ENCODE measurements around the gene TUT7. TPM values are rescaled to one million over a fixed set of nuclear protein-coding genes. Genes with fewer than 3 reads are reported as not detected.

Gene TUT7
- total RNA-seq, 1 experiment from 2014 or later = 36.1 TPM

GRCh38 chr9:86277072-86277471 is 77.1 kb downstream of the TUT7 start:
- intact Hi-C loops (cut with micrococcal nuclease; ENCODE audit: unreplicated experiment) = no loop called here
- POLR2A ChIA-PET (ENCODE audit: unreplicated experiment) = interaction anchor here (0.7 kb wide), 1 partner anchor 1303 kb away, joined by 9 read pairs; no protein-coding TSS in a partner anchor

GRCh38 chr9:86275962-86276361 is 78.2 kb downstream of the TUT7 start:
- ChIA-PET POLR2A (ENCODE audit: unreplicated experiment) (no interaction called here), CTCF (no interaction called here)
- Histone ChIP-seq H3K9me3 (ENCODE audit: insufficient read depth, low read depth) (no peaks in the 10 kb centered on the region), H3F3A (ENCODE audit: insufficient read depth, low read depth) (no peaks in the 10 kb centered on the region), H3K27ac (no peak overlapping the region), H3K27me3 (ENCODE audit: insufficient read depth, low read depth) (no peaks in the 10 kb centered on the region), H4K20me1 (ENCODE audit: insufficient read depth) (peaks cover 30% of the 10 kb centered on the region), H3K4me2 (no peak overlapping the region), H3K4me1 (replicated peaks; ENCODE audit: insufficient read depth) (peaks cover 5% of the 10 kb centered on the region), H2AFZ (no peak overlapping the region), H3K36me3 (ENCODE audit: low read depth) (peaks cover 18% of the 10 kb centered on the region), H3K79me2 (ENCODE audit: low read depth) (peaks cover 42% of the 10 kb centered on the region), H3K9me2 (ENCODE audit: insufficient read depth) (no peaks in the 10 kb centered on the region), H3K4me3 (no peak overlapping the region)
- no peak for DNase-seq
- intact Hi-C loops (cut with micrococcal nuclease; ENCODE audit: unreplicated experiment) = no loop called here
- no TSS peak for BruUV-seq (replicated peaks)
- TF ChIP-seq EZH2 (IDR thresholded peaks at IDR 0.05; ENCODE audit: low read depth) (no peak), CTCF (conservative IDR thresholded peaks at IDR 0.05) (peak; percentile 34; the same call in 1 of the 2 replicates)

More at GRCh38 chr9:86277072-86277471, 77.1 kb downstream of the TUT7 start:
- H3K27ac ChIP-seq = no peak overlapping the region
- no peak for TF ChIP-seq EZH2 (IDR thresholded peaks at IDR 0.05; ENCODE audit: low read depth)
- TF ChIP-seq CTCF (conservative IDR thresholded peaks at IDR 0.05) = no peak
- no peaks in the 10 kb centered on the region for H3K9me3 ChIP-seq (ENCODE audit: insufficient read depth, low read depth)
- H3K9me2 ChIP-seq (ENCODE audit: insufficient read depth) = no peaks in the 10 kb centered on the region
- no peak overlapping the region for H3K4me3 ChIP-seq
- H4K20me1 ChIP-seq (ENCODE audit: insufficient read depth) = peaks cover 30% of the 10 kb centered on the region
- H3K4me1 ChIP-seq (replicated peaks; ENCODE audit: insufficient read depth) = peaks cover 9% of the 10 kb centered on the region
- no peak overlapping the region for H3K4me2 ChIP-seq
- H2AFZ ChIP-seq = no peak overlapping the region
- DNase-seq = no peak
- CTCF ChIA-PET = no interaction called here
- H3K79me2 ChIP-seq (ENCODE audit: low read depth) = peaks cover 51% of the 10 kb centered on the region
- H3F3A ChIP-seq (ENCODE audit: insufficient read depth, low read depth) = peaks cover 8% of the 10 kb centered on the region; the same call in 1 of the 2 replicates
- H3K36me3 ChIP-seq (ENCODE audit: low read depth) = peaks cover 7% of the 10 kb centered on the region
- H3K27me3 ChIP-seq (ENCODE audit: insufficient read depth, low read depth) = no peaks in the 10 kb centered on the region
- no TSS peak for BruUV-seq (replicated peaks)

- Histone ChIP-seq H3K79me2 (ENCODE audit: low read depth) (peaks cover 33% of the 10 kb centered on the region), H3K9me3 (ENCODE audit: insufficient read depth, low read depth) (no peaks in the 10 kb centered on the region), H2AFZ (no peak overlapping the region), H3K27ac (no peak overlapping the region), H3F3A (ENCODE audit: insufficient read depth, low read depth) (no peaks in the 10 kb centered on the region), H3K4me1 (replicated peaks; ENCODE audit: insufficient read depth) (no peaks in the 10 kb centered on the region), H3K27me3 (ENCODE audit: insufficient read depth, low read depth) (no peaks in the 10 kb centered on the region), H3K9me2 (ENCODE audit: insufficient read depth) (no peaks in the 10 kb centered on the region), H3K4me3 (no peak overlapping the region), H3K4me2 (no peak overlapping the region), H3K36me3 (ENCODE audit: low read depth) (peaks cover 18% of the 10 kb centered on the region), H4K20me1 (ENCODE audit: insufficient read depth) (peaks cover 25% of the 10 kb centered on the region)
- intact Hi-C loops (cut with micrococcal nuclease; ENCODE audit: unreplicated experiment) = no loop called here
- no TSS peak for BruUV-seq (replicated peaks)
- ChIA-PET CTCF (no interaction called here), POLR2A (ENCODE audit: unreplicated experiment) (interaction anchor here (0.7 kb wide), 1 partner anchor 53 kb away, joined by 3 read pairs; no protein-coding TSS in a partner anchor)
- no peak for DNase-seq
- TF ChIP-seq EZH2 (IDR thresholded peaks at IDR 0.05; ENCODE audit: low read depth) = no peak
- no peak for TF ChIP-seq CTCF (conservative IDR thresholded peaks at IDR 0.05)
Observed at GRCh38 chr9:86274821-86275643, 79.2 kb downstream of the TUT7 start.

Measured in PC-9 (cell line).